Mesothelial cell of epicardium (in vitro differentiated cells): ENCODE measurements around the gene BLCAP. TPM values are rescaled to one million over a fixed set of nuclear protein-coding genes. Genes with fewer than 3 reads are reported as not detected.
"Not testable (repeated sequence)": the region's sequence is repeated elsewhere in the genome, so short reads cannot be mapped to it uniquely, and the experiment has no call there.

Source experiments
- DNase-seq, 2 experiments: peaks; one replicate each; pipeline ENCODE4 v3.0.0; 2021; ENCODE audit warnings: low spot score in 2 of 2; ENCODE audit not compliant: unreplicated experiment in 2 of 2
- H3K27ac Mint-ChIP-seq: 2 replicates; pipeline ENCODE4 v1.8.0; 2021; ENCODE audit warnings: mixed read lengths
- H3K27me3 Mint-ChIP-seq: 2 replicates; pipeline ENCODE4 v1.8.0; 2021; ENCODE audit warnings: low read depth, mixed read lengths
- H3K36me3 Mint-ChIP-seq: 2 replicates; pipeline ENCODE4 v1.8.0; 2021; ENCODE audit warnings: mixed read lengths
- H3K4me1 Mint-ChIP-seq: 2 replicates; pipeline ENCODE4 v1.8.0; 2021; ENCODE audit warnings: mixed read lengths
- H3K4me3 Mint-ChIP-seq: 2 replicates; pipeline ENCODE4 v1.8.0; 2021; ENCODE audit warnings: mild to moderate bottlenecking, moderate library complexity, mixed read lengths
- H3K9me3 Mint-ChIP-seq: 2 replicates; pipeline ENCODE4 v1.8.0; 2021; ENCODE audit warnings: mixed read lengths
- CTCF ChIP-seq: fragments of 200-600 bp; sonication (generic); IDR thresholded peaks from one replicate; pipeline ENCODE4 v1.5.0; 2021; ENCODE audit warnings: antibody characterized with exemption; ENCODE audit not compliant: unreplicated experiment
- total RNA-seq: library from RNA; stranded (reverse); gene quantifications from 3 replicates; pipeline ENCODE4 v1.2.1, GENCODE V29; 2021

The BLCAP gene
- total RNA-seq, 1 donor from 2014 or later: 76.2 TPM

DNA sequence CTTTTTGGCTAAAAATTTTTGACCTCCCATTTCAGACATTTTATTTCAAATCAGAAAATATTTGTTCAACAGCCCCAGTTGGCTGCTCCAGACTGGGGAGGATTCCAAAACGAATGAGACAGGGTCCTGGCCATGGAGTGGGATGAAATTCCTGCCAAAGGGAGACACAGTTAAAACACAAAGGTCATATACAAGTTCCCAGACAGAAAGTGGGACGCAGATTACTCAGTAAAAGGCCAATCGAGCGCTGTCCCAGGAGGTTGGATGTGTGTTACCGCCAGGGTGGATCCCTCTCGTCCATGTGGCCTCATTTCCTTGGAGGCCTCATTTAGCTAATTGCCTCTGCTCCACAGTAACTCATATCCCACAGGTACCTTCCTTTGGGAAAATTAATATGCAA is 48.4 kb downstream of the BLCAP start:
- H3K9me3 Mint-ChIP-seq: peaks cover 10% of the 10 kb centered on the region
- no peaks in the 10 kb centered on the region for H3K4me1 Mint-ChIP-seq
- TF ChIP-seq CTCF: no peak
- H3K27ac Mint-ChIP-seq: no peak overlapping the region
- peaks cover 54% of the 10 kb centered on the region for H3K27me3 Mint-ChIP-seq
- DNase-seq: no peak
- no peak overlapping the region for H3K4me3 Mint-ChIP-seq
- no peaks in the 10 kb centered on the region for H3K36me3 Mint-ChIP-seq

DNA sequence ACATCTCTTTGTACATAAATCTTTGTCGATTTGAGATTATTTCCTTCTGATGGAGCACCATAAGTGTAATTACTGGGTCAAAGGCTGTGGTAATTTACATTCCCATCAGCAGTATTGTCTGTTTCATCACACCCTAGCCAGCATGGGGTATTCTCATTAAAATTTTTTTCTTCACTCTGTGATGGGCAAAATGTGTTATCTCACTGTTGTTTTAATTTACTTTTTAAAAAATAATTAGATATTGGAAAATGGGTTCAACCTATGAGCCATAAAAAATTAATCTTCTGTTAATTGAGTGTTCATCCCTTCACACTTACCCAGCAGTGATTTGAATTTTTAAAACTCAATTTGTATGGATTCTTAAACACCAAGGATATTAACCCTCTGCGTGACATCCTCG is 50.6 kb downstream of the BLCAP start:
- no peaks in the 10 kb centered on the region for H3K36me3 Mint-ChIP-seq
- H3K27ac Mint-ChIP-seq: no peak overlapping the region
- DNase-seq: no peak
- H3K27me3 Mint-ChIP-seq: peaks cover 54% of the 10 kb centered on the region
- no peaks in the 10 kb centered on the region for H3K4me1 Mint-ChIP-seq
- peaks cover 10% of the 10 kb centered on the region for H3K9me3 Mint-ChIP-seq
- no peak overlapping the region for H3K4me3 Mint-ChIP-seq
- TF ChIP-seq CTCF: no peak

DNA sequence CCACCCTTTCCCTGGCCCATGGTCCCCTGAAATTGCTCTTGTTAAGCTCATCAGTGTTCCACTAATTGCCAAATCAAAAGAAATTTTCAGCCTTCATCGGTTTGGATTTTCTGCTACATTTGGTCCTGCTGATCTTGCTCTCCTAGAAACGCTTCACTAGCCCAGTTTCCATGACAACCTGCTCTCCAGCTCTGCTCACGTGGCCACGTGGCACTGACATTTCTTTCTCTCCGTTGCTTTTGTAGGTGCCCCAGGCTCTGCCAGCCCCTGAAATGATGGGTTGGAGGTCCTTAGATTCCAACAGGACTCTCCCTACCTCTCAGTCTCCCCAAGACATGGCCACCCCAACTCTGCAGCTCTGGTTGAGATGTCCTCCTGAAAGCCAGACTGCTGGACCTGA is 52.4 kb downstream of the BLCAP start:
- DNase-seq: no peak
- H3K4me3 Mint-ChIP-seq: no peak overlapping the region
- H3K9me3 Mint-ChIP-seq: peaks cover 6% of the 10 kb centered on the region
- no peaks in the 10 kb centered on the region for H3K4me1 Mint-ChIP-seq
- TF ChIP-seq CTCF: no peak
- H3K27ac Mint-ChIP-seq: no peak overlapping the region
- H3K27me3 Mint-ChIP-seq: peaks cover 48% of the 10 kb centered on the region
- H3K36me3 Mint-ChIP-seq: no peaks in the 10 kb centered on the region

- H3K27ac Mint-ChIP-seq: no peak overlapping the region
Measured at GRCh38 chr20:37474386-37474785, 53.3 kb downstream of the BLCAP start.

GRCh38 chr20:37473249-37474000 is 54.3 kb downstream of the BLCAP start:
- TF ChIP-seq CTCF: no peak
- Mint-ChIP-seq H3K4me3 (no peak overlapping the region), H3K27ac (no peak overlapping the region), H3K36me3 (no peaks in the 10 kb centered on the region), H3K9me3 (peaks cover 6% of the 10 kb centered on the region), H3K4me1 (no peaks in the 10 kb centered on the region), H3K27me3 (peaks cover 38% of the 10 kb centered on the region)
- DNase-seq: no peak

More at GRCh38 chr20:37474386-37474785, 53.3 kb downstream of the BLCAP start:
- peaks cover 6% of the 10 kb centered on the region for H3K9me3 Mint-ChIP-seq
- H3K27me3 Mint-ChIP-seq: peaks cover 42% of the 10 kb centered on the region
- no peak for TF ChIP-seq CTCF
- no peaks in the 10 kb centered on the region for H3K36me3 Mint-ChIP-seq
- DNase-seq: no peak
- H3K4me1 Mint-ChIP-seq: no peaks in the 10 kb centered on the region
- no peak overlapping the region for H3K4me3 Mint-ChIP-seq

GRCh38 chr20:37472435-37472834 is 55.2 kb downstream of the BLCAP start:
- DNase-seq, H3K9me3 Mint-ChIP-seq, H3K4me1 Mint-ChIP-seq, H3K4me3 Mint-ChIP-seq, H3K27ac Mint-ChIP-seq, H3K36me3 Mint-ChIP-seq: not testable (repeated sequence)
- H3K27me3 Mint-ChIP-seq: peaks cover 30% of the 10 kb centered on the region
